Medulla oblongata (tissue), 1 donor: Measurements from ENCODE around the gene BPIFB2.
"Not testable (repeated sequence)": the region's sequence is repeated elsewhere in the genome, so short reads cannot be mapped to it uniquely, and the experiment has no call there.

Experiments
- DNase-seq: peaks from one replicate; pipeline ENCODE4 v3.0.0-alpha.2; 2015; ENCODE audit errors: extremely low spot score

BPIFB2 gene

GRCh38 chr20:32970973-32971300, 36.6 kb upstream of the BPIFB2 start:
- no peak for DNase-seq

GRCh38 chr20:32971703-32972161, 35.8 kb upstream of the BPIFB2 start:
- DNase-seq: peak; percentile 62

GRCh38 chr20:32972181-32973076, 35.1 kb upstream of the BPIFB2 start:
- peak; percentile 30 for DNase-seq

GRCh38 chr20:32973077-32973717, 34.3 kb upstream of the BPIFB2 start:
- no peak for DNase-seq

- not testable (repeated sequence) for DNase-seq
Measured at GRCh38 chr20:32974204-32975064, 33.1 kb upstream of the BPIFB2 start.

GRCh38 chr20:32975121-32975520, 32.4 kb upstream of the BPIFB2 start:
- not testable (repeated sequence) for DNase-seq

GRCh38 chr20:32975698-32976674, 31.5 kb upstream of the BPIFB2 start:
- no peak for DNase-seq

- no peak for DNase-seq
Measured at GRCh38 chr20:32976746-32977145, 30.8 kb upstream of the BPIFB2 start.

- no peak for DNase-seq
Measured at GRCh38 chr20:32977281-32978008, 30.1 kb upstream of the BPIFB2 start.

- DNase-seq: no peak
Measured at GRCh38 chr20:32978009-32978335, 29.5 kb upstream of the BPIFB2 start.

- DNase-seq: peak; percentile 18
Measured at GRCh38 chr20:32979201-32979998, 28.1 kb upstream of the BPIFB2 start.

GRCh38 chr20:32980131-32980941, 27.2 kb upstream of the BPIFB2 start:
- DNase-seq: peak; percentile 87

- DNase-seq: peak; percentile 9
Measured at GRCh38 chr20:32980990-32981389, 26.5 kb upstream of the BPIFB2 start.

GRCh38 chr20:32982617-32983458, 24.7 kb upstream of the BPIFB2 start:
- DNase-seq: peak; percentile 12

GRCh38 chr20:32983459-32984112, 23.9 kb upstream of the BPIFB2 start:
- DNase-seq: no peak

GRCh38 chr20:32984196-32984595, 23.3 kb upstream of the BPIFB2 start:
- peak; percentile 90 for DNase-seq
